GM21447 (cell line): Measurements from ENCODE around the gene TMEM145.

Source experiments
- ATAC-seq: cut with Tn5 transposase; IDR thresholded peaks from one replicate; pipeline ENCODE4 v1.9.1; 2021; ENCODE audit not compliant: unreplicated experiment

TMEM145 gene

GRCh38 chr19:42288881-42289555 lies 24.1 kb upstream of the TMEM145 start:
- no peak for ATAC-seq

GRCh38 chr19:42289556-42290041 lies 23.5 kb upstream of the TMEM145 start:
- ATAC-seq, result no peak

- ATAC-seq, result no peak
Observed at GRCh38 chr19:42290136-42290522, 23.0 kb upstream of the TMEM145 start.

- no peak for ATAC-seq
Observed at GRCh38 chr19:42290523-42291434, 22.3 kb upstream of the TMEM145 start.

- ATAC-seq, result no peak
Observed at GRCh38 chr19:42291435-42291810, 21.7 kb upstream of the TMEM145 start.

GRCh38 chr19:42292042-42292960 lies 20.8 kb upstream of the TMEM145 start:
- no peak for ATAC-seq

GRCh38 chr19:42292963-42293362 lies 20.1 kb upstream of the TMEM145 start:
- no peak for ATAC-seq

- no peak for ATAC-seq
Observed at GRCh38 chr19:42293540-42293939, 19.6 kb upstream of the TMEM145 start.

GRCh38 chr19:42293948-42294347 lies 19.2 kb upstream of the TMEM145 start:
- ATAC-seq, result no peak

GRCh38 chr19:42294471-42295137 lies 18.5 kb upstream of the TMEM145 start:
- ATAC-seq, result no peak

GRCh38 chr19:42295342-42295741 lies 17.8 kb upstream of the TMEM145 start:
- ATAC-seq, result no peak

- peak; percentile 45 for ATAC-seq
Observed at GRCh38 chr19:42295831-42296525, 17.1 kb upstream of the TMEM145 start.

GRCh38 chr19:42297039-42297438 lies 16.1 kb upstream of the TMEM145 start:
- no peak for ATAC-seq

GRCh38 chr19:42301646-42302203 lies 11.4 kb upstream of the TMEM145 start, which contains the start of gene PRR19:
TSS of gene PRR19 (plus strand) at chr19:42302132. CDS start at chr19:42309585, 7,453 bp downstream.
- no peak for ATAC-seq

- no peak for ATAC-seq
Observed at GRCh38 chr19:42303101-42303464, 10.0 kb upstream of the TMEM145 start.

- ATAC-seq, result no peak
Observed at GRCh38 chr19:42303876-42304275, 9.2 kb upstream of the TMEM145 start.

GRCh38 chr19:42306646-42307045 lies 6.5 kb upstream of the TMEM145 start:
- ATAC-seq, result no peak

GRCh38 chr19:42309686-42310085 lies 3.4 kb upstream of the TMEM145 start:
- no peak for ATAC-seq

- no peak for ATAC-seq
Observed at GRCh38 chr19:42311657-42312056, 1.5 kb upstream of the TMEM145 start.

GRCh38 chr19:42312370-42312769 lies 739 bp upstream of the TMEM145 start:
- ATAC-seq, result no peak
